ENCODE measurements around the gene STAT5B.
"Not testable (repeated sequence)": the region's sequence is repeated elsewhere in the genome, so short reads cannot be mapped to it uniquely, and the experiment has no call there.

The STAT5B gene

DNA sequence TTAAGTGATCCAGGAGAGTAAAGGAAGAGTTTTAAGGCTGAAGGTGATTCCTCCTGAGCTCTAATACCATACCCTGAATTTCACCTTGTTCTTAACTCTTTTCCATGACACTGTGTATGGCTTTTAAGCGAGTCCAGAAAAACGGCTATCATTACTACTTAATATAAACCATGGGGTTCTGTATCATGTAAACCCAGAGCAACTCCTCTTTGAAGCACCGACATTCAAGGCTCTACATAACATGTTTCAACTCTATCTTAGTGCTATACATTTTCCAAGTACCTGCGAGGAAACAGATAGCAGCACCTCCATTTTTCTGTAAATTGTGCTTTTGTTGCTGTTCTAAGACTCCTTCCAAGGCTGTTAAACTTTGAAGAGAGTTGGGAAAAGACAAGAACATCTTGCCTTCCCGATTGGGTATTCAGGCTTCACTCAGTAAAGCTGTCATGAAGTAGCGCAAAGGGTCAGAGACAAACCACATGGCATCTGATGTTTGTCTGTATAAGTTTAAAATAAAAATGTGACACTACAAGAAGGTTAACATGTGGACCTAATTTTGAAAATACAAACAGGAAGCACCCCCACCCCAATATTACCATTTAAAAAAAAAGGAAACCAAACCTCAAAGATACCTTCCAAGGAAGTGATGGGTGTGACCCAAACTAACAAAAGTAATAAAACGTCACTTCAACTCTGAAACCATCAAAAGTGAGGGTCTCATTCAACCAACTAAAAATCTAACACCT is 3.9 kb downstream of the STAT5B start:
- DNase-seq: no peak
- intact Hi-C loops (cut with DNase I): no loop called here

DNA sequence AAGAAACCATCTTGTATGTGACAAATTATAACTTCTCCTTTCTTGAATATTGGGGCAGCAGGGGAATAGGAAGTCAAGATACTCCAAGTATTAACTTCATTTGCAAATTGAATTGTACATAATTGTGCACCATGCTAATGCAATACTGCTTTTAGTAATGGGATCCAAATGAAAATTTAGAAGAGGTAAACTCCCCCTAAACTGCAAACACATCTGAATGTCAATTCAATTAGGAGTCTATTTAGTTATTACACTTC is 4.5 kb downstream of the STAT5B start:
- no peak for DNase-seq
- intact Hi-C loops (cut with DNase I): no loop called here

DNA sequence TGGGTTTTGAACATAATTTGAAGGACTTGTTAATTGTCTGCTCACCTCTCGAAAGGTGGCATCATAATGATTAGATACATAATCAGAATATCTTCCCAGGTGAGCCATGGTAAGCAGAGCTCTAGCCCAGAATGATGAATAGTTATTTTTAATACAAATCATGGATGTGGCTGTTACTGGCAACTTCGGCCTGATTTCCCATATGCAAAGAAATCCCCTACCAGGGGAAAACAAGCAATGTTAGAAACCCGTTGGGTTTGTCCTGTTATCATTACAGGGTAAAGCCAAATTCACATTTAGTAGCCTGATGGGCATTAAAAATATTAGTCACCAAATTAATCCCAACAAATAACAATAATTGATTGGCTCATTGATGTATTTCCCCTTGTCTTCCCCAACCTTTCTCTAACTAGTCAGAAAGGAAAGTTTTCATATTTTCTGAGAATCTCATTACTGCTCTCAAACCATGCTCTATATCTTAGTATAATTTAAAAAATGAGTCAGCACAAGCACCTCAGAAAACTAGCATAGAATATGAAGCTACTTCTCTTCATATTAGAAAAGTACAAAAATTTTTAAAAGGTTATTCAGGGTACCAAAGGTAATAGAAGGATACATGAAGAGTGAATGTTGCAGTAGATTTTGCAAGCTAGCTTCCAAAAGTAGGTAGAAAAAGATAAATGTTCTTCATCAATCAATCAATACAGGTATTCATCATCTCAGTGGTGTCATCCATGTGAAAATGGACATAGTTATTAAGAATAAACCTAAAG is 5.0 kb downstream of the STAT5B start:
- intact Hi-C loops (cut with DNase I): no loop called here
- DNase-seq: no peak

DNA sequence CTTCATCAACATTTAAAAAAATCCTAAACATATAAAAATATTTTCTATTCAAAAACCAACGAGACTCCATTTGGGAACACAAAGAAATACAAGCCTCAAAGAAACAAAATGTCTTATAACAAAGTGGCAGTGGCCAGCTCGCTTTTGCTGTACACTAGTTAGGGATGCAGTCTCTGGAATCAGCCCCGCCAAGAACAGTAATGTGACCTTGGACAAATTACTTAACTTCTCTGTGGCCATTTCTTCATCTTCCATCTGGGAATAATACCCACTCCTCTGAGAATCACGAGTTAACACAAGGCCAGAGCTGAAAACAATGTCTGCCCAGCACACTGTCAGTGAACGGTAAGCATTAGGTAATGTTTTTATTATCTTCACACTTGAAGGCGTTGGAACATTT is 5.6 kb downstream of the STAT5B start:
- DNase-seq: no peak
- intact Hi-C loops (cut with DNase I): no loop called here

DNA sequence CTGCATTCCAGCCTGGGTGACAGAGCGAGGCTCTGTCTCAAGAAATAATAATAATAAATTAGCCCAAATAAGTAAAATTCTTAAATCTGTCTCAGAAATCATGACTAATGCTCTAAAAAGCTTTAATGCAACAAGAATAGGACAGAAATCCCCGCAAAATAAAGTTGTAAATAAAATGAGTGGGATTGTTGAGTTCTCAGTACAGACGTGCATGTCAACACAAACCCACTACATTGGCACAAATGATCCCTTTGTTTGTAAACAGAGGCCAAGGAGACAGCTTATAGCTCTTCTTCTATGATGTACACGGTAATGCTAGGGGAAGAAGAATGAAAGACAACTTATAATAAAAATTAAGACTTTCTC is 6.0 kb downstream of the STAT5B start:
- no peak for DNase-seq
- intact Hi-C loops (cut with DNase I): no loop called here

DNA sequence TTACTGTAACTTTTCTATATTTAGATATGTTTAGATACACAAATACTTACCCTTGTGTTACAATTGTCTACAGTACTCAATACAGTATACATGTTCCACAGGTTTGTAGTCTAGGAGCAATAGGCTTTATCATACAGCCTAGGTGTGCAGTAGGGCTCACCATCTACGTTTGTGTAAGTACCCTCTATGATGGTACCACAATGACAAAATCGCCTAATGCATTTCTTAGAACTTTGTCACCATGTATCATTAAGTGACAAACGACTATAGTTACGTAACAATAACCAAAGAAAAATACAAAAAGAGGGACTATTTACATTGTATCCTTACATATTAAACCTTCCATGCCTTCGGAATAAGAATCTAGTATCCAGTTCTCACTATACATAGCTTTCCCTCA is 8.0 kb downstream of the STAT5B start:
- intact Hi-C loops (cut with DNase I): no loop called here
- DNase-seq: no peak

DNA sequence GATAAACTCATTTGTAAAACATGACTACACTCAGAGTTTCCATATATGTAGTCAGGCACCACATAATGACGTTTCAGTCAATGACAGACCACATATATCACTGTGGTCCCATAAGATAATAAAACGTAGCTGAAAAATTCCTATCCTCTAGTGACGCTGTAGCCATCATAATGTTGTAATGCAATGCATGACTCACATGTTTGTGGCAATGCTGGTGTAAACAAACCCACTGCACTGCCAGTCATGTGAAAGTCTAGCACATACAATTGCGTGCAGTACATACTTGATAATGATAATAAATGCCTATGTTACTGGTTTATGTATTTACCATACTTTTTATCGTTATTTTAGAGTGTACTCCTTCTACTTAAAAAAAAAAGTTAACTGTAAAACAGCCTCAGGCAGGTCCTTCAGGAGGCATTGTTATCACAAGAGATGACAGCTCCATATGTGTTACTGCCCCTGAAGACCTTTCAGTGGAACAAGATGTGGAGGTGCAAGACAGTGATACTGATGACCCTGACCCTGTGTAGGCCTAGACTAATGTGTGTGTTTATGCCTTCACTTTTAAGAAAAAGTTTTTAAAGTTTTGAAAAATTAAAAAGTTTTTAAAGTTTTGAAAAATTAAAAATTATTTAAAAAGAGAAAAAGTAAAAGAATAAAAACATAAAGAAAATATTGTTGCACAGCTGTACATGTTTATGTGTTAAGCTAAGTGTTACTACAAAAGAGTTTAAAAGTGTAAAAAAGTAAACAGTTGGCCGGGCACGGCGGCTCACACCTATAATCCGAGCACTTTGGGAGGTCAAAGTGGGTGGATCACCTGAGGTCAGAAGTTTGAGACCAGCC is 9.0 kb downstream of the STAT5B start:
- DNase-seq: no peak
- intact Hi-C loops (cut with DNase I): no loop called here

DNA sequence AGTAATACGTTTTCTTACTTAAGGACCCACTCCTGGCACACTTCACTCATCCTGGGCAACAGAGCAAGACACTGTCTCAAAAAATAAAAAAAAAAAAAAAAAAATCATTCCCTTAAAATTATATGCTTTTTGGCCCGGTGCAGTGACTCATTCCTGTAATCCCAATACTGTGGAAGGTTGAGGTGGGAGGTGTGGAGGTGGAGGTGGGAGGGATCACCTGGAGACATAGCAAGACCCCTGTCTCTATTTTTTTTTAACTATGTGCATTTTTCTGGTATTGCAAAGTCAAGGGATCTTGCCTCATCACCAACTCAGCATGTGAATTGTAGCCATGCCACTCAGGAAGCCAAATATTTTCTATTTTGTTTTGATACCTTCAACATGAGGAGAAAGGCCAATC is 9.7 kb downstream of the STAT5B start:
- DNase-seq: no peak
- intact Hi-C loops (cut with DNase I): no loop called here

DNA sequence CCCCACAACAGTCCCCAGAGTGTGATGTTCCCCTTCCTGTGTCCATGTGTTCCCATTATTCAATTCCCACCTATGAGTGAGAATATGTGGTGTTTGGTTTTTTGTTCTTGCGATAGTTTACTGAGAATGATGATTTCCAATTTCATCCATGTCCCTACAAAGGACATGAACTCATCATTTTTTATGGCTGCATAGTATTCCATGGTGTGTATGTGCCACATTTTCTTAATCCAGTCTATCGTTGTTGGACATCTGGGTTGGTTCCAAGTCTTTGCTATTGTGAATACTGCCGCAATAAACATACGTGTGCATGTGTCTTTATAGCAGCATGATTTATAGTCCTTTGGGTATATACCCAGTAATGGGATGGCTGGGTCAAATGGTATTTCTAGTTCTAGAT is 11.8 kb downstream of the STAT5B start:
- DNase-seq; intact Hi-C loops (cut with DNase I): not testable (repeated sequence)

DNA sequence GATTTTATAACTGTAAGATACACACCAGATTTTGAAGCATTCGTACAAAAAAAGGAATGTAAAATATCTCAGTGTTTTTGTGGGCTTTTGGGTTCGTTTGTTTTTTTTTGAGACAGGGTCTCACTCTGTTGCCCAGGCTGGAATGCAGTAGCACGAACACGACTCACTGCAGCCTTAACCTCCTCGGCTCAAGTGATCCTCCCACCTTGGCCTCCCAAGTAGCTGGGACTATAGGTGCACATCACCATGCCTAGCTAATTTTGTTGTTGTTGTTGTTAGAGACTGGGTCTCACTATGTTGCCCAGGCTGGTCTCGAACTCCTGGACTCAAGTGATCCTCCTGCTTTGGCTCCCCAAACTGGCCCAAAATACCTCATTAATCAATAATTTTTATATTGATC is 15.9 kb downstream of the STAT5B start:
- DNase-seq: no peak
- intact Hi-C loops (cut with DNase I): no loop called here

DNA sequence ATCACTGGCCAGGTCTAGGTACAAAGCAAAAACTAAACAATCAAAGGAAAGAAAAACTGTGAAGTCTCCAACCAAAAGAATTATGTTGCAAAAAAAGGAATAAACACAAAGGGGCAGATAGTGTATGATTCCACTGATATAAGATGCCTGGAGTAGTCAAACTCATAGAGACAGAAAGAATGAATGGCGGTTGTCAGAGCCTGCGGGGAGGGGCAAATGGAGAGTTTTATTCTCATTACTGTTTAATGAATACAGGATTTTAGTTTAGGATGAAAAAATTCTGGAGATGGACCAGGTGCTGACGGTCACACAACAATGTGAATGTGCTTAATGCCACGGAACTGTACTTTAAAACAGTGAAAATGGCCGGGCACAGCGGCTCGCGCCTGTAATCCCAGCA is 20.7 kb downstream of the STAT5B start:
- DNase-seq: no peak
- intact Hi-C loops (cut with DNase I): no loop called here

DNA sequence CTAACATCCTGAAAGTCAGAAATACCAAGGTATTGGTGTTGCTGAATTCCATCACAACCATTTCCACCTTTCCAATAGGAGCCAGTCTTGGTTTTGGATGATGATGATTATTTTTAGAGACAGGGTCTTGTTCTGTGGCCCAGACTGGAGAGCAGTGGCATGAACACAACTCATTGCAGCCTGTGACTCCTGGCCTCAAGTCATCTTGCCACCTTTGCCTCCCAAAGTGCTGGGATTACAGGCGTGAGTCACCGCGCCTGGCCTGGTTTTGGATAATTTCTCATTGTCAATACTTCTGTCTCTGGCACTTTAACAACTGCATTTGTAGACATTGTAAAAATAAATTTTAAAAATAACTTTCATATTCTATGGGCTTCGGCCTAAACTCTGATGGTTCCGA is 22.6 kb downstream of the STAT5B start:
- DNase-seq: no peak

DNA sequence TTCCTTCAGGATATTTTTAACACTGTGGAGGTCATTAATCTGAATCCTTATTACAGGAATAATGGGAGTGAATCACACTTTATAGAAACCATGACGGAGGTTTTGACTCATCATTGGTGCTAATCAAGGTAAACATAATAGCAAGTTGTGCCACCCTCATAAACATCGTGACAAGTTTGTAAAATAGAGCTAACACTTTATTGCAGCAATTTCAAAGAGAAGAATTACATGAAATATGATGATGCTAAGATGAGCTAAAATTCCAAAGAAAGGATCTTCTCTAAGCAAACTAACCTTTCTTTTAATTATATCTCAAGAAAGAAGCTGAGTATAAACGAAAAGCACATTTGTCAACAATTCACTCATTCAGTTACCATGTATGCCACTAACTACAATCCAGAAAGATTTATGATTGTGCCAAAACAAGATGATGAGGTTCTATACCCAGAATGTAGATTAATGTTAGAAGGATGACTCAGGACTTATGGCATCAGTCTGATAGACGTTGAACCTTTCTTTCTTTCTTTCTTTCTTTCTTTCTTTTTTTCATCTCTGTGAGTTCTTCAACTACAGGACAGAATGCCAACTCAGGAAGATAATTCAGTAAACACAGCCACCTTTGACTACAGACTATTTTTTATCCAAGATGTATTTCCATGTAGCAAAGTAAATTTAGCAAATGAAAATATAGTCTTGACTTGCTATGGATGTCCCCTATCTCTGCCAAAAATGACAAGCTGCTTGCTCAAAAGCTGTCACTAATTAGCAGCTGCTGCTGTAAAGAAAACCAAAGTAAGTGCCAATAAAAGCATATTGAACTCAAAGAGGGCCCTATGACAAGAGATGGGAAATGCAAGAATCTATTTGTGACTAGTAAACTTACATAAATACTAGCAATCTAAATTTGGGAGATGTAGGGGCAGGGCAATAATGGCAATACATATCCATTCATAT is 23.3 kb downstream of the STAT5B start:
- no peak for DNase-seq
- intact Hi-C loops (cut with DNase I): no loop called here

More for the DNA sequence above, 22.6 kb downstream of the STAT5B start:
- intact Hi-C loops (cut with DNase I): no loop called here

DNA sequence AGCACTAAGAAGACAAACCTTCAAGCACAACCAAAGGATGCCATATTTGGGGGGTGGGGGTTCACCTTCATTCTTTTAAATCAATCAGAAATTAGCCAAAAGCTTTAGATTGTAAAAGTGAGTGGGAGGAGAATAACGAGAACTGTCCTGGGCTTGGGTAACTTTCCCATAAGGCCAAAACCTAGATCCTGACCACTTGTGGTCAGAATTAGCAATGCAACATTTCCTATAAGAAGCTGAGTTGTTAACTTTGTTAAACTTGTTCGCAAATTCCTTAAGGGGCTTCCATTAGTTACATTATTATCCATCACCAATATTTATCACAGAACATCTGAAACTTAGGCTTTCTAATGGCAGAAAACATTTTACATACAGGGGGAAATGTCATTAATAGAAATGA is 25.1 kb downstream of the STAT5B start:
- DNase-seq: no peak
- intact Hi-C loops (cut with DNase I): no loop called here

DNA sequence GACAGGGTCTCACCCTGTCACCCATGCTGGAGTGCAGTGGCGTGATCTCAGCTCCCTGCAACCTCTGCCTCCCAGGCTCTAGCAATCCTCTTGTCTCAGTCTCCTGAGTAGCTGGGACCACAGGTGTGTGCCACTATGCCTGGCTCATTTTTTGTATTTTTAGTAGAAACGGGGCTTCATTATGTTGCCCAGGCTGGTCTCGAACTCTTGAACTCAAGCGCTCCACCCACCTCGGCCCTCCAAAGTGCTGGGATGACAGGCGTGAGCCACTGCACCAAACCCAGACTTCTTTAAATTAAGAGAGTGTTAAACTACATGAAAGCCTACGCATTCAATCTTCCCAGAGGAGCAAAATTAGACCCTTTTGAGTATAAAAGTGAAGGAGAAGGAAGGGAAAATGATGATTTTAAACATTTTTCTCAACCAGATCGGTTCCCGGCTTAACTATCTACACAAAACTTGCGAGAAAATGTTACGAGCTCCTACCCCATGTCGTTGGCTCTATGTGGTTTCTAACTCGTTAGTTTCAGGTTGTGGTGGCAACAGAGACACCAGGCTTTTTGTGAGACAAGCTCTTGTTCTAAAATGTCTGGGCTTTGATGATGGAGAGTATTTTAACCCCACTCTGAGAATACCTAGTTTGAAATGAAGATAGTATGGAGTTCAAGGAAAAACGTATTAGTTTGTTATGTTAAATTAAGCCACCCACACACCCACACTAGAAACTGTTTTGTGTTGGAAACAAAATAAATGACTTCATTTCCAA is 26.3 kb downstream of the STAT5B start:
- intact Hi-C loops (cut with DNase I): no loop called here
- peak in 1 of 10 donors; percentile 44 for DNase-seq

DNA sequence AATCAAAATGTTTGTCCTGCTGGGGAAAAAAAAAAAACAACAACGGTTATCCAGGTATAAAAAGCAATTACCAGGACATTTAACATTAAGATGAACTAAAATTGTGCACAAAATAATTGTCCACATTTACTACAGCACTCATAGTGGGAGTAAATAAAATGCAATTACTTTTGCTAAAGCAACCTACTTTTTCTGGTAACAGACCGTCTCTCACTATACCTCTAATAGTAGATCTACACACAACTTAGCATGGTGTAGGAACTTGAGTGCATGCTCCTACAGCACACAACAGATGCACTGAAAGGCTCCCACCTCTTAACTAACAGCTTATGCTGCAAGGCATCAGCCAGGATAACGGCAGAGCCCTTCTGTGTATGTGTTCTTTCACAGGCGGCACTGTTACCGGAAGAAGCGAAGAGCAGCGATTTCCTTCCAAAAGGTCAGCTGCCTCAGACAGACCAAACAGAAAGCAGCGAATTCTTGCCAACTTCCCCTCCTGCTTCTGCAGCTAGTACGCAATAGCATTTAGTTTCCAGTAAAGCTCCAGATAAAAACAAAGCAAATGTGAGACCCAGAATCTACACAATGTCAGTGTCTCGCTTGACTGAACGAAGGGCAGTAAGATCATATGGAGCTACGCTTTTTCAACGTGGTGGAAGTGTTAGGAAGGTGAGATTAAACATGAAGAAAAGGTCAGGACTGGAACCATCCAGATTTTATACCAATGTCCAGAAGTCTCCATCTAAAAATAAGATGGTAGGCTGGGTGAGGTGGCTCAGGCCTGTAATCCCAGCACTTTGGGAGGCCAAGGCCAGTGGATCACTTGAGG is 27.6 kb downstream of the STAT5B start:
- intact Hi-C loops (cut with DNase I): no loop called here
- peak; percentile 47 to 96 (median 79) for DNase-seq

DNA sequence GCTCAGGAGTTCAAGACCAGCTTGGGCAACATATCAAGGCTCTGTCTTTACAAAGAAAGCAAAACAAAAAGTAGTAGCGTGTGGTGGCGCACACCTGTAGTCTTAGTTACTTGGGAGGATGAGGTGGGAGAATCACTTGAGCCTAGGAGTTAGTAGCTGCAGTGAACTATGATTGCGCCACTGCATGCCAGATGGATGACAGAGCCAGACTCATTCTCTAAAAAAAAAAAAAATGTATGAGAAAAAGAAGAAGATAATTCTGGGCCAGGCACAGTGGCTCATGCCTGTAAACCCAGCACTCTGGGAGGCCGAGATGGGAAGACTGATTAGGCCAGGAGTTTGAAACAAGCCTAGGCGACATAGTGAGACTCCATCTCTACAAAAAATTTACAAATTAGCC is 28.5 kb downstream of the STAT5B start:
- DNase-seq: no peak
- intact Hi-C loops (cut with DNase I): no loop called here

DNA sequence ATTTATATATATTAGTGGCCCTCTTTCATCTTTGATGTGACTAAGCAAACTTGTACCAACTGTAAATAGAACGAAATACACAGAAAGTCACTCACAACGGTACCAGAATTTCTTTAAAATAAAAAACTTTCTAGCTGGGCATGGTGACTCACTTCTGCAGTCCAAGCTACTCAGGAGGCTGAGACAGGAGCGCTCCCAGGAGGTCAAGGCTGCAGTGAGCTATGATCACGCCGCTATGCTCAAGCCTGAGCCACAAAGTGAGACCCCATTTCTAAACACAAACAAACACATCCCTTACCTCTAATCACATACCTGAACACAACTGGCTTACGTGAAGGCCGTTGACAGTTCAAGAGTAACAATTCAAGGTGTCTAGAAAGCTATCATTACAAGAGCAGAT is 29.7 kb downstream of the STAT5B start:
- DNase-seq: no peak
- intact Hi-C loops (cut with DNase I): no loop called here

DNA sequence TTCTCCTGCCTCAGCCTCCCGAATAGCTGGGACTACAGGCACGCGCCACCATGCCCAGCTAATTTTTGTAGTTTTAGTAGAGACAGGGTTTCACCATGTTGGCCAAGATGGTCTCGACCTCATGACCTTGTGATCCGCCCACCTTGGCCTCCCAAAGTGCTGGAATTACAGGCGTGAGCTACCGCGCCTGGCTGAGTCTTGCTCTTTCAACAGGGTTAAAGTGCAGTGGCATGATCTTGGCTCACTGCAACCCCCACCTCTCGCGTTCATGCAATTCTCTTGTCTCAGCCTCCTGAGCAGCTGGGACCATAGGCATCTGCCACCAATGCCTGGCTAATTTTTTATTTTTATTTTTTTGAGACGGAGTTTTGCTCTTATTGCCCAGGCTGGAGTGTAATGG is 31.0 kb downstream of the STAT5B start:
- intact Hi-C loops (cut with DNase I); DNase-seq: not testable (repeated sequence)
